ENCODE results near the gene RRBP1. TPM values are rescaled to one million over a fixed set of nuclear protein-coding genes. Genes with fewer than 3 reads are reported as not detected.

Gene RRBP1
- total and polyA plus RNA-seq, 2 donors (not counting 3 experiments of a cell fraction or from before 2014, with no cell fraction given), result 50.3 to 236 TPM

GRCh38 chr20:17622086-17622850 is 59.8 kb downstream of the RRBP1 start:
- intact Hi-C loops (cut with micrococcal nuclease) (no loop called here), dilution Hi-C loops (cut with MboI; ENCODE audit: extremely low pct_ligation_motif_present, low sequenced_read_pairs) (no loop called here)
- Histone ChIP-seq H3K27ac (ENCODE audit: insufficient read depth, low read depth, low read length) (no peak overlapping the region), H3K9me3 (replicated peaks; ENCODE audit: control insufficient read depth, insufficient read depth, low read length) (no peaks in the 10 kb centered on the region), H3K36me3 (ENCODE audit: control insufficient read depth in 2 of 2, extremely low read depth in 1 of 2, insufficient read depth in 2 of 2, low read length in 2 of 2) (peaks cover 8 to 88% of the 10 kb centered on the region in 2 experiments), H3K9ac (replicated peaks; ENCODE audit: extremely low read depth, insufficient read depth, low read length) (no peak overlapping the region), H3K4me1 (ENCODE audit: control insufficient read depth, extremely low read depth, insufficient read depth, low read length) (no peaks in the 10 kb centered on the region), H2AFZ (ENCODE audit: low read depth, low read length) (no peak overlapping the region), H4K20me1 (replicated peaks; ENCODE audit: control insufficient read depth, extremely low read depth, insufficient read depth, low read length) (no peaks in the 10 kb centered on the region), H3K4me3 (replicated peaks in 1 of 3; ENCODE audit: insufficient read depth in 1 of 3, low read depth in 1 of 3, low read length in 3 of 3) (no peak overlapping the region), H3K4me2 (ENCODE audit: insufficient read depth, low read length) (no peak overlapping the region), H3K9me1 (replicated peaks; ENCODE audit: control insufficient read depth, extremely low read depth, insufficient read depth, low read length) (no peaks in the 10 kb centered on the region), H3K79me2 (ENCODE audit: control insufficient read depth, insufficient read depth, low read length) (no peaks in the 10 kb centered on the region), H3K27me3 (ENCODE audit: control insufficient read depth in 2 of 2, insufficient read depth in 2 of 2, low read length in 2 of 2) (no peaks in the 10 kb centered on the region)
- BruUV-seq (replicated peaks), result no TSS peak
- FAIRE-seq (no peak), DNase-seq (ENCODE audit: low read depth, low spot score) (no peak)
- TF ChIP-seq MAX (IDR thresholded peaks at IDR 0.05; ENCODE audit: insufficient read depth, insufficient read length), result no peak
- no peak for TF ChIP-seq JUN (IDR thresholded peaks at IDR 0.05; ENCODE audit: borderline replicate concordance, insufficient read depth, insufficient read length, low read depth)
- TF ChIP-seq CTCF (IDR thresholded peaks at IDR 0.05; ENCODE audit: extremely low read depth in 1 of 2, insufficient read depth in 1 of 2, low read depth in 1 of 2, low read length in 2 of 2), result no peak
- POLR2A ChIA-PET, result no interaction called here
- CTCF ChIA-PET, result interaction anchor here (0.6 to 1.0 kb wide), 3 partner anchors 85 to 168 kb away, joined by 3 to 5 read pairs (median 3); no protein-coding TSS in a partner anchor
